Fibroblast of lung (primary cell): ENCODE measurements around the gene ANKRD28. TPM values are rescaled to one million over a fixed set of nuclear protein-coding genes. Genes with fewer than 3 reads are reported as not detected.
"Not testable (repeated sequence)": the region's sequence is repeated elsewhere in the genome, so short reads cannot be mapped to it uniquely, and the experiment has no call there.

Experiments
- DNase-seq, 2 donors: peaks; one replicate each; pipeline versions ENCODE4 v3.0.0 to v3.0.0-alpha.2; 2010; ENCODE audit warnings: low read depth in 2 of 2
- H2AFZ ChIP-seq: 2 replicates; pipeline ENCODE4 v1.5.1; 2012; ENCODE audit warnings: low read length, control low read depth, inconsistent platforms
- H3K27ac ChIP-seq: 2 replicates; pipeline ENCODE4 v1.5.1; 2011; ENCODE audit warnings: low read length, control low read depth; ENCODE audit not compliant: insufficient read depth
- H3K27me3 ChIP-seq: 2 replicates; pipeline ENCODE4 v1.5.1; 2011; ENCODE audit warnings: mild to moderate bottlenecking, low read length; ENCODE audit not compliant: control insufficient read depth, insufficient read depth
- H3K36me3 ChIP-seq: 2 replicates; pipeline ENCODE4 v1.5.1; 2011; ENCODE audit warnings: low read length; ENCODE audit not compliant: control insufficient read depth, insufficient read depth
- H3K4me1 ChIP-seq: 2 replicates; pipeline ENCODE4 v1.5.1; 2011; ENCODE audit warnings: low read length; ENCODE audit not compliant: control insufficient read depth, insufficient read depth; ENCODE audit errors: extremely low read depth
- H3K4me2 ChIP-seq: 2 replicates; pipeline ENCODE4 v1.5.1; 2011; ENCODE audit warnings: low read length, control low read depth; ENCODE audit not compliant: insufficient read depth; ENCODE audit errors: extremely low read depth
- H3K4me3 ChIP-seq, 4 experiments: fragments of 200-600 bp in 1 of 4; sonication (generic) in 1 of 4; replicated peaks in 1 of 4; 2 replicates each; pipeline ENCODE4 v1.5.1; 2011 to 2016; ENCODE audit warnings: low read length in 4 of 4, low read depth in 3 of 4, mild to moderate bottlenecking in 3 of 4, control low read depth in 2 of 4, inconsistent platforms in 1 of 4, mixed read lengths in 1 of 4; ENCODE audit not compliant: insufficient read depth in 1 of 4; ENCODE audit errors: control extremely low read depth in 1 of 4
- H3K79me2 ChIP-seq: 2 replicates; pipeline ENCODE4 v1.5.1; 2012; ENCODE audit warnings: mild to moderate bottlenecking, low read length, inconsistent platforms; ENCODE audit not compliant: control insufficient read depth, insufficient read depth
- H3K9ac ChIP-seq: 2 replicates; pipeline ENCODE4 v1.5.1; 2011; ENCODE audit warnings: mild to moderate bottlenecking, low read length, control low read depth; ENCODE audit not compliant: insufficient read depth
- H3K9me3 ChIP-seq: 2 replicates; pipeline ENCODE4 v1.5.1; 2012; ENCODE audit warnings: low read depth, low read length; ENCODE audit not compliant: control insufficient read depth, insufficient read depth
- H4K20me1 ChIP-seq: 2 replicates; pipeline ENCODE4 v1.5.1; 2011; ENCODE audit warnings: low read length; ENCODE audit not compliant: control insufficient read depth, insufficient read depth; ENCODE audit errors: extremely low read depth
- EZH2 ChIP-seq: IDR thresholded peaks from 2 replicates; pipeline ENCODE4 v1.5.1; 2012; ENCODE audit warnings: low read length, control low read depth, mild to moderate bottlenecking; ENCODE audit errors: missing control alignments
- polyA plus RNA-seq, 2 donors: library from polyadenylated mRNA; depleted of rRNA in 1 of 2; stranded (reverse) in 1 of 2; unstranded in 1 of 2; fragments of >200 nt; gene quantifications; 2 replicates each; pipeline ENCODE4 v1.2.1, GENCODE V29; 2011 to 2012; ENCODE audit warnings: missing spikeins in 1 of 2
- total RNA-seq: library from RNA; depleted of rRNA; stranded (reverse); fragments of >200 nt; gene quantifications from 2 replicates; pipeline ENCODE4 v1.2.1, GENCODE V29; 2014
- TF ChIP-seq, protein P1 (sequence below), 2 donors: IDR thresholded peaks in 1 of 2; conservative IDR thresholded peaks in 1 of 2; 1 replicate in 1 of 2; 2 replicates in 1 of 2; pipeline ENCODE4 v1.5.1; 2011 to 2012; ENCODE audit warnings: low read length in 2 of 2, control low read depth in 1 of 2, inconsistent platforms in 1 of 2, low read depth in 1 of 2, mild to moderate bottlenecking in 1 of 2

The ANKRD28 gene
- total and polyA plus RNA-seq, 2 donors (not counting 1 experiment from before 2014, with no cell fraction given), result 82.3 to 222 TPM

DNA sequence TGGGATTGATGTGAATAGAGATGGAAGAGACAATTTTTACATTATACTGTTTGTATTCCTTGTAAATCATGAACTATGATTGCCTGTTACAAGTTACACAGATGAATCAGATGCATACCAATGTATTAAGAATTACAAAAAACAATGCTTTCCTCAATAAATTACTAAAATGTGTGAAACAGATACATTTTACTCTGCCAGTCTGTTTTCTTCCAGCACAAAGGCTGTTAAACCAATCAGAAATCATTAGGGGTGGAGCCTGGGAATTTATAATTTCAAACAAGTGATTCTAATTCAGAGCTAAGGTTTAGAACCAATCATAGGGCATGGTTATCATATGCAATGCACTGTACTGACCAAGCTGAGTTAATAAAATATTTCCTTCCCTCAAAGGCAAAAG lies 21.8 kb upstream of the ANKRD28 start:
- H3K4me2 ChIP-seq, result no peak overlapping the region
- H3K27me3 ChIP-seq, result no peaks in the 10 kb centered on the region
- H3K27ac ChIP-seq, result no peak overlapping the region
- TF ChIP-seq, protein P1, sequence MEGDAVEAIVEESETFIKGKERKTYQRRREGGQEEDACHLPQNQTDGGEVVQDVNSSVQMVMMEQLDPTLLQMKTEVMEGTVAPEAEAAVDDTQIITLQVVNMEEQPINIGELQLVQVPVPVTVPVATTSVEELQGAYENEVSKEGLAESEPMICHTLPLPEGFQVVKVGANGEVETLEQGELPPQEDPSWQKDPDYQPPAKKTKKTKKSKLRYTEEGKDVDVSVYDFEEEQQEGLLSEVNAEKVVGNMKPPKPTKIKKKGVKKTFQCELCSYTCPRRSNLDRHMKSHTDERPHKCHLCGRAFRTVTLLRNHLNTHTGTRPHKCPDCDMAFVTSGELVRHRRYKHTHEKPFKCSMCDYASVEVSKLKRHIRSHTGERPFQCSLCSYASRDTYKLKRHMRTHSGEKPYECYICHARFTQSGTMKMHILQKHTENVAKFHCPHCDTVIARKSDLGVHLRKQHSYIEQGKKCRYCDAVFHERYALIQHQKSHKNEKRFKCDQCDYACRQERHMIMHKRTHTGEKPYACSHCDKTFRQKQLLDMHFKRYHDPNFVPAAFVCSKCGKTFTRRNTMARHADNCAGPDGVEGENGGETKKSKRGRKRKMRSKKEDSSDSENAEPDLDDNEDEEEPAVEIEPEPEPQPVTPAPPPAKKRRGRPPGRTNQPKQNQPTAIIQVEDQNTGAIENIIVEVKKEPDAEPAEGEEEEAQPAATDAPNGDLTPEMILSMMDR (conservative IDR thresholded peaks at IDR 0.05 in 1 of 2, IDR thresholded peaks at IDR 0.05 in 1 of 2; ENCODE audit: low read depth in 1 of 2, low read length in 2 of 2), result no peak
- TF ChIP-seq EZH2, result no peak
- H3K4me1 ChIP-seq, result peaks cover 2% of the 10 kb centered on the region
- H3K9me3 ChIP-seq, result no peaks in the 10 kb centered on the region
- no peak overlapping the region for H3K4me3 ChIP-seq
- no peak overlapping the region for H2AFZ ChIP-seq
- no peak overlapping the region for H3K9ac ChIP-seq
- DNase-seq, result no peak
- no peaks in the 10 kb centered on the region for H4K20me1 ChIP-seq
- no peaks in the 10 kb centered on the region for H3K36me3 ChIP-seq
- peaks cover 1% of the 10 kb centered on the region for H3K79me2 ChIP-seq

DNA sequence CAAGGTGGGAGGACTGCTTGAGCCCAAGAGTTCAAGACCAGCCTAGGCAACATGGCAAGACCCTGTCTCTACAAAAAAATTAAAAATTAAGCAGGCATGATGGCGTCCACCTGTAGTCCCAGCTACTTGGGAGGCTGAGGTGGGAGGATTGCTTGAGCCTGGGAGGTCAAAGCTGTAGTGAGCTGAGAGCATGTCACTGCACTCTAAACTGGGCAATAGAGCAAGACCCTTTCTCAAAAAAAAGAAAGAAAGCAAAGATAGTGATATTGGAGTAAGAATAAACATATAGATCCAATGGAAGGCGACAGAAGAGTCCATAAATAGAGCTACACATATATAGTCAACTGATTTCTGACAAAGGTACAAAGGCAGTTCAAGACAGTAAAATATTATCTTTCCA lies 21.3 kb upstream of the ANKRD28 start:
- Histone ChIP-seq H3K4me1 (peaks cover 2% of the 10 kb centered on the region), H3K36me3 (no peaks in the 10 kb centered on the region), H3K9me3 (no peaks in the 10 kb centered on the region), H3K4me2 (no peak overlapping the region), H3K27ac (no peak overlapping the region), H4K20me1 (no peaks in the 10 kb centered on the region), H3K79me2 (peaks cover 1% of the 10 kb centered on the region), H3K27me3 (no peaks in the 10 kb centered on the region), H3K4me3 (no peak overlapping the region), H2AFZ (no peak overlapping the region), H3K9ac (no peak overlapping the region)
- TF ChIP-seq, protein P1 (conservative IDR thresholded peaks at IDR 0.05 in 1 of 2, IDR thresholded peaks at IDR 0.05 in 1 of 2; ENCODE audit: low read depth in 1 of 2, low read length in 2 of 2), result no peak
- no peak for TF ChIP-seq EZH2
- no peak for DNase-seq

DNA sequence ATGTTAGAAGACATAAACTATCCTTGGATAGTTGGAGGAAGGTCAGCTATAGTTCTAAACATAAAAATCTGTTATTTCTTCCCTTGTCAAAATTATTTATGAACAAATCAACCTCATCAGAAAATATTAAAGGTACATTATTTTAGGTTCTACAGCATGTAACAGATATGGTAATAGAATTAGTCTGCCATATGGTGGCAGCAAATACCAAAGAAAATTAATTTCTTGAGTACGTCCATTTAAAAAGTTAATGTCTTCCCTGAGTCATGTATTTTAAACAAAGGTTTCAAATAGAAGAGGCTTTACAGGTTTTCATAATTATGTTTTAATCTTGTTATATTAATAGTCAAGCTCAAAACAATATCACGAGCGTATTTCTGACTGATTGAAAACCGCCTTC lies 17.9 kb upstream of the ANKRD28 start:
- Histone ChIP-seq H3K36me3 (no peaks in the 10 kb centered on the region), H3K9me3 (no peaks in the 10 kb centered on the region), H3K9ac (no peak overlapping the region), H3K4me3 (no peak overlapping the region), H3K4me2 (no peak overlapping the region), H2AFZ (no peak overlapping the region), H3K27me3 (no peaks in the 10 kb centered on the region), H3K79me2 (peaks cover 1% of the 10 kb centered on the region), H3K27ac (no peak overlapping the region), H3K4me1 (peaks cover 2% of the 10 kb centered on the region), H4K20me1 (no peaks in the 10 kb centered on the region)
- DNase-seq, result peak; percentile 74 to 91
- TF ChIP-seq EZH2, result no peak
- TF ChIP-seq, protein P1 (conservative IDR thresholded peaks at IDR 0.05 in 1 of 2, IDR thresholded peaks at IDR 0.05 in 1 of 2; ENCODE audit: low read depth in 1 of 2, low read length in 2 of 2), result peak in 1 of 2 donors; percentile 27

DNA sequence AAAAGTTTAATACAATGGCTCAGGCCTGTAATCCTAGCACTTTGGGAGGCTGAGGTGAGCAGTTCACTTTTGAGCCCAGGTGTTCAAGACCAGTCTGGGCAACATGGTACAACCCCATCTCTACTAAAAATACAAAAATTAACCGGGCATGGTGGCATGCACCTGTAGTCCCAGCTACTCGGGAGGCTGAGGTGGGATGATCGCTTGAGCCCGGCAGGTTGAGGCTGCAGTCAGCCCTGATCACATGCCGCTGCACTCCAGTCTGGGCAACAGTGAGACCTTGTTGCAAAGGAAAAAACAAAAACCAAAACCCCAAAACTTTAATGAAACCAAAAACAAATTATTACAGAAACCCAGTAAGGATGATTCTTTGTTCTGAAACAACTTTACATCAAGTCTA lies 15.3 kb upstream of the ANKRD28 start:
- H3K4me2 ChIP-seq, H3K4me1 ChIP-seq, H3K27ac ChIP-seq, H3K36me3 ChIP-seq, H4K20me1 ChIP-seq, DNase-seq, H3K27me3 ChIP-seq, H3K9ac ChIP-seq, H3K79me2 ChIP-seq, H2AFZ ChIP-seq, H3K4me3 ChIP-seq, H3K9me3 ChIP-seq: not testable (repeated sequence)
